HepG2 (cell line): ENCODE data around the gene CHCHD6. TPM values are rescaled to one million over a fixed set of nuclear protein-coding genes. Genes with fewer than 3 reads are reported as not detected.

Source experiments
- ATAC-seq: fragments of 200-7000 bp; cut with Tn5 transposase; 3 replicates; pipeline ENCODE4 v1.9.1; 2020; ENCODE audit warnings: mild to moderate bottlenecking, moderate library complexity
- BruUV-seq: library from RNA; stranded (reverse); fragments of 400-500 nt; replicated peaks from 2 replicates; lab custom pipeline; 2021; lab: Mats Ljungman, UMichigan
- CTCF ChIA-PET: fragments of 300-600 bp; formaldehyde crosslinking; extraction: SDS; loops from one replicate; lab custom pipeline; 2021; ENCODE audit warnings: low total read pairs, inconsistent platforms, low intra/inter-chr PET ratio; lab: Yijun Ruan, JAX
- POLR2A ChIA-PET: fragments of 350-600 bp; sonication (Branson Sonifier 250); formaldehyde crosslinking; loops from one replicate; lab custom pipeline; 2020; ENCODE audit warnings: antibody characterized with exemption, inconsistent platforms; lab: Yijun Ruan, JAX
- DNase-seq: peaks from one replicate; pipeline ENCODE4 v3.0.0-alpha.2; 2015; ENCODE audit warnings: low spot score
- FAIRE-seq: peaks from 3 replicates; lab custom pipeline; 2011; peaks lifted over from hg19 to GRCh38; lab: Jason Lieb, UNC
- H2AFZ ChIP-seq: one replicate; pipeline ENCODE4 v1.6.1; 2011; ENCODE audit warnings: low read length, inconsistent platforms
- H3K27ac ChIP-seq: fragments of 300-600 bp; 3 replicates; pipeline ENCODE4 v1.8.0; 2011; ENCODE audit warnings: mixed run types, mild to moderate bottlenecking, mixed read lengths, low read length, inconsistent platforms; ENCODE audit not compliant: insufficient read depth; ENCODE audit errors: extremely low read length
- H3K27me3 ChIP-seq, 2 experiments: fragments of 200-600 bp in 1 of 2; 2 replicates in 1 of 2; 3 replicates in 1 of 2; pipeline versions ENCODE4 v1.6.0 to v1.8.0; 2011; ENCODE audit warnings: low read length in 2 of 2, mild to moderate bottlenecking in 2 of 2, moderate library complexity in 2 of 2, inconsistent platforms in 1 of 2; ENCODE audit not compliant: insufficient read depth in 2 of 2, control insufficient read depth in 1 of 2
- H3K36me3 ChIP-seq, 2 experiments: fragments of 200-600 bp in 1 of 2; replicated peaks in 1 of 2; 2 replicates in 1 of 2; 3 replicates in 1 of 2; pipeline versions ENCODE4 v1.5.1 to v1.8.0; 2011; ENCODE audit warnings: low read length in 2 of 2, inconsistent platforms in 1 of 2; ENCODE audit not compliant: insufficient read depth in 2 of 2, control insufficient read depth in 1 of 2
- H3K4me1 ChIP-seq: 2 replicates; pipeline ENCODE4 v1.5.1; 2012; ENCODE audit warnings: low read length, inconsistent platforms; ENCODE audit not compliant: insufficient read depth
- H3K4me2 ChIP-seq: 2 replicates; pipeline ENCODE4 v1.6.0; 2011; ENCODE audit warnings: low read depth, low read length, inconsistent platforms
- H3K4me3 ChIP-seq, 3 experiments: fragments of 200-600 bp in 1 of 3; sonication (generic), shearing (Covaris generic) in 1 of 3; replicated peaks in 1 of 3; 2 replicates each; pipeline ENCODE4 v1.5.1; 2011 to 2016; ENCODE audit warnings: low read length in 3 of 3, inconsistent platforms in 2 of 3, low read depth in 2 of 3, mild to moderate bottlenecking in 2 of 3, control low read depth in 1 of 3, mixed read lengths in 1 of 3; ENCODE audit not compliant: insufficient read depth in 1 of 3
- H3K79me2 ChIP-seq: one replicate; pipeline ENCODE4 v1.6.1; 2011; ENCODE audit warnings: low read length, inconsistent platforms; ENCODE audit not compliant: insufficient read depth
- H3K9ac ChIP-seq: 2 replicates; pipeline ENCODE4 v1.6.0; 2011; ENCODE audit warnings: mild to moderate bottlenecking, low read depth, low read length, inconsistent platforms; ENCODE audit not compliant: insufficient read depth
- H3K9me3 ChIP-seq: 2 replicates; pipeline ENCODE4 v1.5.1; 2012; ENCODE audit warnings: mild to moderate bottlenecking, low read length
- H4K20me1 ChIP-seq: 2 replicates; pipeline ENCODE4 v1.6.0; 2011; ENCODE audit warnings: inconsistent platforms, mild to moderate bottlenecking, low read length, moderate library complexity; ENCODE audit not compliant: insufficient read depth
- CC2D1A ChIP-seq: sonication (generic); formaldehyde crosslinking; IDR thresholded peaks from 2 replicates; pipeline ENCODE4 v1.8.1; 2023; ENCODE audit warnings: mild to moderate bottlenecking, missing genetic modification reagents
- CREM ChIP-seq, 2 experiments: sonication (generic) in 1 of 2; formaldehyde crosslinking in 1 of 2; IDR thresholded peaks; 2 replicates each; pipeline versions ENCODE4 v1.4.0 to v1.6.1; 2016 to 2020; ENCODE audit warnings: antibody characterized with exemption in 1 of 2, mild to moderate bottlenecking in 1 of 2, missing genetic modification reagents in 1 of 2
- NCOR1 ChIP-seq: fragments of 200-600 bp; sonication (generic); IDR thresholded peaks from 2 replicates; pipeline ENCODE4 v1.7.0; 2017; ENCODE audit warnings: antibody characterized with exemption, low read length, borderline replicate concordance
- WIZ ChIP-seq: sonication (generic); formaldehyde crosslinking; IDR thresholded peaks from 2 replicates; pipeline ENCODE4 v1.5.1; 2020; ENCODE audit warnings: mild to moderate bottlenecking, missing genetic modification reagents
- ZFP41 ChIP-seq: sonication (generic); formaldehyde crosslinking; IDR thresholded peaks from 2 replicates; pipeline ENCODE4 v1.4.0; 2020; ENCODE audit warnings: mild to moderate bottlenecking, missing genetic modification reagents, borderline replicate concordance
- ZKSCAN8 ChIP-seq: IDR thresholded peaks from 2 replicates; pipeline ENCODE4 v1.6.1; 2016; ENCODE audit warnings: borderline replicate concordance, missing genetic modification reagents, missing compliant biosample characterization
- ZNF431 ChIP-seq: sonication (generic); formaldehyde crosslinking; IDR thresholded peaks from 2 replicates; pipeline ENCODE4 v1.9.0; 2022; ENCODE audit warnings: missing genetic modification reagents, low read depth, mild to moderate bottlenecking, borderline replicate concordance
- WGBS: methylation state at CpG from one replicate; pipeline ENCODE4 v1.1.6; 2017; ENCODE audit warnings: low lambda C conversion rate; 5-methylcytosine and 5-hydroxymethylcytosine counted together
- in situ Hi-C: cut with HindIII; loops from 2 replicates; pipeline ENCODE4 v1.10.0; 2017; ENCODE audit warnings: low pct_unique_long_range_greater_than_20kb; ENCODE audit not compliant: extremely low pct_ligation_motif_present
- intact Hi-C: fragments of 100-400 bp; cut with micrococcal nuclease; formaldehyde crosslinking; loops from one replicate; pipeline ENCODE4 v1.10.0; 2022; ENCODE audit not compliant: unreplicated experiment
- polyA plus RNA-seq, 8 experiments: library from polyadenylated mRNA; depleted of rRNA in 3 of 8; stranded (reverse) in 7 of 8; unstranded in 1 of 8; fragments of >200 nt; fragmentation: Illumina TruSeq in 4 of 8; extraction: Trizol in 4 of 8; gene quantifications; 2 replicates each; pipeline versions ENCODE4 v1.2.1 to v1.2.3, GENCODE V29; 2011 to 2016; ENCODE audit warnings: low read depth in 4 of 8, missing spikeins in 1 of 8, mixed read lengths in 1 of 8; ENCODE audit not compliant: insufficient read depth in 1 of 8
- total RNA-seq, 5 experiments: library from RNA; depleted of rRNA; stranded (reverse); fragments of >200 nt; fragmentation: Illumina TruSeq; extraction: Trizol; gene quantifications; 2 replicates each; pipeline ENCODE4 v1.2.3, GENCODE V29; 2016; ENCODE audit warnings: low read depth in 1 of 5
- TF ChIP-seq, protein P1 (sequence below): sonication (generic); formaldehyde crosslinking; IDR thresholded peaks from 2 replicates; pipeline ENCODE4 v1.4.0; 2020; ENCODE audit warnings: missing genetic modification reagents, borderline replicate concordance
- TF ChIP-seq, protein P2 (sequence below): sonication (generic); formaldehyde crosslinking; IDR thresholded peaks from 2 replicates; pipeline ENCODE4 v1.4.0; 2020; ENCODE audit warnings: missing genetic modification reagents

The CHCHD6 gene
- total and polyA plus RNA-seq, 2 of the 13 experiments (the other 11 are each of a cell fraction or from before 2014, with no cell fraction given) = 20.3 to 20.8 TPM

DNA sequence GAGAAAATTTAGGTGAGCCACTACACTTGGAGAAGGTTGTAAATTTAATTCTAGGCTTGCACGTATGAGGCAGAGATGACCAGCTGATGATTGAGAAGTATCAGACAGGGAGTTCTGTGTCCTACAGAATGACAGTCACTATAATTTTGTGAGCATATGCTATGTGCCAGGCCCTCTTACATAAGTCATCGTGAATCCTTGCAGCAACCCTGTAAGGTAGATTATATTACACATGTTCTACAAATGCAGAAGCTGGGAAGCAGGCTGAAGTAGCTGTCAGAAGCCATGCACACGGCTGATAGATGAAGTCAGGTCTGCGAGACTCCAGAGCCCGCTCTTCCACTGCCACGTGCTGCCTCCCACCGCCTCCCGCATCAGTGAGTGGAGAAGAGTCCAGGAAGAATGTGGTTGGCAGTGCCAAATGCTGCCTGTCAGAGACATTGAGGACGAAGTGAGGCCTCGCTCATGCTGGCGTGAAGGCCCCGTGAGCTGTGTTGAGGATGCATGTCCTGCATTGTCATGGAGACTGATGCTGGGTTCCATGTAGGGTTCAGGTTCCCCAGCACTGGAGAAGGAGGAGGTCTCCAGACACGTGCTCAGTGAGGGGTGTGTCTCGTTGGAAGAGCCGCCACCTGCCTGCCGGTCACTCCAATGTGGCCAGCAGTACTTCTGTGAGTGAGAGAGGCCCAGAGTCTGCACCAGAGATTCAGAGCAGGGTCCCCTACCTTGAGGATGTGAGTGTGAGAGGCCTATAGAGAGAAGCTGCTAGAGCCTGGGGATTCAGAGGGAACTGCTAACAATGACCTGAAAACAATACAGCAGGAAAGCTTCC lies 155.6 kb downstream of the CHCHD6 start:
- WGBS = 93% methylated on average over 15 of the region's 16 CpGs
- no peak overlapping the region for H3K9ac ChIP-seq
- POLR2A ChIA-PET = no interaction called here
- no peaks in the 10 kb centered on the region for H3K9me3 ChIP-seq
- no peaks in the 10 kb centered on the region for H3K4me1 ChIP-seq
- in situ Hi-C loops (no loop called here), intact Hi-C loops (no loop called here)
- no TSS peak for BruUV-seq
- H3K4me2 ChIP-seq = no peak overlapping the region
- TF ChIP-seq WIZ (CRISPR knock-in tag) (no peak), CC2D1A (CRISPR knock-in tag) (no peak), ZKSCAN8 (CRISPR knock-in tag) (no peak), CREM (IDR thresholded peaks at IDR 0.05) (no peak), CREM (CRISPR knock-in tag; IDR thresholded peaks at IDR 0.05) (no peak), ZNF431 (CRISPR knock-in tag) (no peak), NCOR1 (no peak), ZFP41 (no peak)
- TF ChIP-seq, protein P1, sequence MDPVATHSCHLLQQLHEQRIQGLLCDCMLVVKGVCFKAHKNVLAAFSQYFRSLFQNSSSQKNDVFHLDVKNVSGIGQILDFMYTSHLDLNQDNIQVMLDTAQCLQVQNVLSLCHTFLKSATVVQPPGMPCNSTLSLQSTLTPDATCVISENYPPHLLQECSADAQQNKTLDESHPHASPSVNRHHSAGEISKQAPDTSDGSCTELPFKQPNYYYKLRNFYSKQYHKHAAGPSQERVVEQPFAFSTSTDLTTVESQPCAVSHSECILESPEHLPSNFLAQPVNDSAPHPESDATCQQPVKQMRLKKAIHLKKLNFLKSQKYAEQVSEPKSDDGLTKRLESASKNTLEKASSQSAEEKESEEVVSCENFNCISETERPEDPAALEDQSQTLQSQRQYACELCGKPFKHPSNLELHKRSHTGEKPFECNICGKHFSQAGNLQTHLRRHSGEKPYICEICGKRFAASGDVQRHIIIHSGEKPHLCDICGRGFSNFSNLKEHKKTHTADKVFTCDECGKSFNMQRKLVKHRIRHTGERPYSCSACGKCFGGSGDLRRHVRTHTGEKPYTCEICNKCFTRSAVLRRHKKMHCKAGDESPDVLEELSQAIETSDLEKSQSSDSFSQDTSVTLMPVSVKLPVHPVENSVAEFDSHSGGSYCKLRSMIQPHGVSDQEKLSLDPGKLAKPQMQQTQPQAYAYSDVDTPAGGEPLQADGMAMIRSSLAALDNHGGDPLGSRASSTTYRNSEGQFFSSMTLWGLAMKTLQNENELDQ = no peak
- TF ChIP-seq, protein P2, sequence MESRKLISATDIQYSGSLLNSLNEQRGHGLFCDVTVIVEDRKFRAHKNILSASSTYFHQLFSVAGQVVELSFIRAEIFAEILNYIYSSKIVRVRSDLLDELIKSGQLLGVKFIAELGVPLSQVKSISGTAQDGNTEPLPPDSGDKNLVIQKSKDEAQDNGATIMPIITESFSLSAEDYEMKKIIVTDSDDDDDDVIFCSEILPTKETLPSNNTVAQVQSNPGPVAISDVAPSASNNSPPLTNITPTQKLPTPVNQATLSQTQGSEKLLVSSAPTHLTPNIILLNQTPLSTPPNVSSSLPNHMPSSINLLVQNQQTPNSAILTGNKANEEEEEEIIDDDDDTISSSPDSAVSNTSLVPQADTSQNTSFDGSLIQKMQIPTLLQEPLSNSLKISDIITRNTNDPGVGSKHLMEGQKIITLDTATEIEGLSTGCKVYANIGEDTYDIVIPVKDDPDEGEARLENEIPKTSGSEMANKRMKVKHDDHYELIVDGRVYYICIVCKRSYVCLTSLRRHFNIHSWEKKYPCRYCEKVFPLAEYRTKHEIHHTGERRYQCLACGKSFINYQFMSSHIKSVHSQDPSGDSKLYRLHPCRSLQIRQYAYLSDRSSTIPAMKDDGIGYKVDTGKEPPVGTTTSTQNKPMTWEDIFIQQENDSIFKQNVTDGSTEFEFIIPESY (CRISPR knock-in tag) = no peak
- CTCF ChIA-PET = no interaction called here
- DNase-seq = no peak
- no peak overlapping the region for H3K4me3 ChIP-seq
- H3K27ac ChIP-seq = no peak overlapping the region
- no peaks in the 10 kb centered on the region for H4K20me1 ChIP-seq
- no peak for ATAC-seq
- no peak for FAIRE-seq
- H2AFZ ChIP-seq = no peak overlapping the region
- no peaks in the 10 kb centered on the region for H3K27me3 ChIP-seq
- peaks cover 3% of the 10 kb centered on the region in 2 experiments; a peak in 1 of 5 replicates for H3K36me3 ChIP-seq
- H3K79me2 ChIP-seq = no peaks in the 10 kb centered on the region
